Thyroid gland (tissue), 4 donors: ENCODE data around the gene CNR1. TPM values are rescaled to one million over a fixed set of nuclear protein-coding genes. Genes with fewer than 3 reads are reported as not detected.

Experiments
- DNase-seq, 2 donors: peaks; one replicate each; pipeline ENCODE4 v3.0.0-alpha.2; 2019
- H3K27ac ChIP-seq, 3 donors: fragments of 200-600 bp; sonication (generic); 1 replicate in 2 of 3; 2 replicates in 1 of 3; pipeline ENCODE4 v1.5.1; 2016 to 2019; ENCODE audit warnings: mild to moderate bottlenecking in 1 of 3, moderate library complexity in 1 of 3
- H3K27me3 ChIP-seq: fragments of 200-600 bp; sonication (generic); one replicate; pipeline ENCODE4 v1.5.1; 2019
- H3K36me3 ChIP-seq, 2 donors: fragments of 200-600 bp; sonication (generic); one replicate each; pipeline ENCODE4 v1.5.1; 2016 to 2019
- H3K4me1 ChIP-seq, 2 donors: fragments of 200-600 bp; sonication (generic); one replicate each; pipeline ENCODE4 v1.5.1; 2017 to 2019
- H3K4me3 ChIP-seq, 3 donors: fragments of 200-600 bp; sonication (generic); replicated peaks in 1 of 3; 1 replicate in 2 of 3; 2 replicates in 1 of 3; pipeline ENCODE4 v1.5.1; 2016; ENCODE audit warnings: mild to moderate bottlenecking in 1 of 3
- H3K9me3 ChIP-seq: fragments of 200-600 bp; sonication (generic); one replicate; pipeline ENCODE4 v1.5.1; 2017
- CTCF ChIP-seq, 6 experiments: fragments of 200-600 bp in 3 of 6; fragments of 450-650 bp in 3 of 6; sonication (generic) in 3 of 6; IDR thresholded peaks; one replicate each; pipeline ENCODE4 v1.5.1; 2016 to 2019; ENCODE audit warnings: antibody characterized with exemption in 6 of 6, mild to moderate bottlenecking in 2 of 6, inconsistent platforms in 1 of 6, moderate library complexity in 1 of 6
- POLR2A ChIP-seq, 2 donors: fragments of 450-650 bp; IDR thresholded peaks; one replicate each; pipeline ENCODE4 v1.6.1; 2017; ENCODE audit warnings: antibody characterized with exemption in 2 of 2, mild to moderate bottlenecking in 2 of 2, moderate library complexity in 1 of 2
- WGBS, 2 donors: methylation state at CpG; one replicate each; pipeline ENCODE4 v1.1.5; 2017; 5-methylcytosine and 5-hydroxymethylcytosine counted together
- intact Hi-C: fragments of 100-400 bp; cut with DNase I; formaldehyde crosslinking; loops from one replicate; pipeline ENCODE4 v1.15.1; 2023
- total RNA-seq, 4 donors: library from RNA; depleted of rRNA; stranded (reverse); fragments of >200 nt; gene quantifications; one replicate each; pipeline ENCODE4 v1.2.3, GENCODE V29; 2016

Gene CNR1
- total RNA-seq, 4 donors from 2014 or later: 3.8 to 17.5 (median 7.8) TPM

- 71 to 74% methylated on average over 5 of the region's 5 CpGs for WGBS, 2 donors
- TF ChIP-seq POLR2A (IDR thresholded peaks at IDR 0.05): no peak
- TF ChIP-seq CTCF (IDR thresholded peaks at IDR 0.05): no peak
- H3K9me3 ChIP-seq: no peaks in the 10 kb centered on the region
Observed at GRCh38 chr6:88111991-88112390, 54.2 kb downstream of the CNR1 start.

GRCh38 chr6:88107241-88107640, 58.9 kb downstream of the CNR1 start:
- Histone ChIP-seq H3K4me1 (no peaks in the 10 kb centered on the region), H3K27ac (no peak overlapping the region), H3K36me3 (no peaks in the 10 kb centered on the region), H3K4me3 (no peak overlapping the region), H3K9me3 (no peaks in the 10 kb centered on the region), H3K27me3 (no peaks in the 10 kb centered on the region)
- TF ChIP-seq POLR2A (IDR thresholded peaks at IDR 0.05) (no peak), CTCF (IDR thresholded peaks at IDR 0.05) (no peak)
- DNase-seq: no peak
- intact Hi-C loops: no loop called here

More at GRCh38 chr6:88111991-88112390, 54.2 kb downstream of the CNR1 start:
- H3K4me3 ChIP-seq: no peak overlapping the region
- no peak overlapping the region for H3K27ac ChIP-seq
- H3K27me3 ChIP-seq: no peaks in the 10 kb centered on the region
- no peaks in the 10 kb centered on the region for H3K36me3 ChIP-seq
- no peaks in the 10 kb centered on the region for H3K4me1 ChIP-seq
- intact Hi-C loops: no loop called here
- no peak for DNase-seq

GRCh38 chr6:88105741-88106340, 60.3 kb downstream of the CNR1 start:
- Histone ChIP-seq H3K27ac (no peak overlapping the region), H3K4me1 (no peaks in the 10 kb centered on the region), H3K27me3 (no peaks in the 10 kb centered on the region), H3K9me3 (no peaks in the 10 kb centered on the region), H3K4me3 (no peak overlapping the region), H3K36me3 (no peaks in the 10 kb centered on the region)
- no peak for DNase-seq
- 77 to 83% methylated on average over 7 of the region's 7 CpGs for WGBS, 2 donors
- intact Hi-C loops: no loop called here
- TF ChIP-seq CTCF (IDR thresholded peaks at IDR 0.05) (no peak), POLR2A (IDR thresholded peaks at IDR 0.05) (no peak)

Other genes with a start within 250 kb of the CNR1 start
- gene SPACA1, start 118.5 kb downstream of the CNR1 start, total RNA-seq: not detected